GM21737 (cell line): ENCODE results near the gene SLC12A9.
"Not testable (repeated sequence)": the region's sequence is repeated elsewhere in the genome, so short reads cannot be mapped to it uniquely, and the experiment has no call there.

ENCODE experiments used
- ATAC-seq: cut with Tn5 transposase; IDR thresholded peaks from one replicate; pipeline ENCODE4 v1.9.1; 2021; ENCODE audit warnings: mild to moderate bottlenecking, moderate library complexity; ENCODE audit not compliant: unreplicated experiment

Gene SLC12A9, protein sequence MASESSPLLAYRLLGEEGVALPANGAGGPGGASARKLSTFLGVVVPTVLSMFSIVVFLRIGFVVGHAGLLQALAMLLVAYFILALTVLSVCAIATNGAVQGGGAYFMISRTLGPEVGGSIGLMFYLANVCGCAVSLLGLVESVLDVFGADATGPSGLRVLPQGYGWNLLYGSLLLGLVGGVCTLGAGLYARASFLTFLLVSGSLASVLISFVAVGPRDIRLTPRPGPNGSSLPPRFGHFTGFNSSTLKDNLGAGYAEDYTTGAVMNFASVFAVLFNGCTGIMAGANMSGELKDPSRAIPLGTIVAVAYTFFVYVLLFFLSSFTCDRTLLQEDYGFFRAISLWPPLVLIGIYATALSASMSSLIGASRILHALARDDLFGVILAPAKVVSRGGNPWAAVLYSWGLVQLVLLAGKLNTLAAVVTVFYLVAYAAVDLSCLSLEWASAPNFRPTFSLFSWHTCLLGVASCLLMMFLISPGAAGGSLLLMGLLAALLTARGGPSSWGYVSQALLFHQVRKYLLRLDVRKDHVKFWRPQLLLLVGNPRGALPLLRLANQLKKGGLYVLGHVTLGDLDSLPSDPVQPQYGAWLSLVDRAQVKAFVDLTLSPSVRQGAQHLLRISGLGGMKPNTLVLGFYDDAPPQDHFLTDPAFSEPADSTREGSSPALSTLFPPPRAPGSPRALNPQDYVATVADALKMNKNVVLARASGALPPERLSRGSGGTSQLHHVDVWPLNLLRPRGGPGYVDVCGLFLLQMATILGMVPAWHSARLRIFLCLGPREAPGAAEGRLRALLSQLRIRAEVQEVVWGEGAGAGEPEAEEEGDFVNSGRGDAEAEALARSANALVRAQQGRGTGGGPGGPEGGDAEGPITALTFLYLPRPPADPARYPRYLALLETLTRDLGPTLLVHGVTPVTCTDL

DNA sequence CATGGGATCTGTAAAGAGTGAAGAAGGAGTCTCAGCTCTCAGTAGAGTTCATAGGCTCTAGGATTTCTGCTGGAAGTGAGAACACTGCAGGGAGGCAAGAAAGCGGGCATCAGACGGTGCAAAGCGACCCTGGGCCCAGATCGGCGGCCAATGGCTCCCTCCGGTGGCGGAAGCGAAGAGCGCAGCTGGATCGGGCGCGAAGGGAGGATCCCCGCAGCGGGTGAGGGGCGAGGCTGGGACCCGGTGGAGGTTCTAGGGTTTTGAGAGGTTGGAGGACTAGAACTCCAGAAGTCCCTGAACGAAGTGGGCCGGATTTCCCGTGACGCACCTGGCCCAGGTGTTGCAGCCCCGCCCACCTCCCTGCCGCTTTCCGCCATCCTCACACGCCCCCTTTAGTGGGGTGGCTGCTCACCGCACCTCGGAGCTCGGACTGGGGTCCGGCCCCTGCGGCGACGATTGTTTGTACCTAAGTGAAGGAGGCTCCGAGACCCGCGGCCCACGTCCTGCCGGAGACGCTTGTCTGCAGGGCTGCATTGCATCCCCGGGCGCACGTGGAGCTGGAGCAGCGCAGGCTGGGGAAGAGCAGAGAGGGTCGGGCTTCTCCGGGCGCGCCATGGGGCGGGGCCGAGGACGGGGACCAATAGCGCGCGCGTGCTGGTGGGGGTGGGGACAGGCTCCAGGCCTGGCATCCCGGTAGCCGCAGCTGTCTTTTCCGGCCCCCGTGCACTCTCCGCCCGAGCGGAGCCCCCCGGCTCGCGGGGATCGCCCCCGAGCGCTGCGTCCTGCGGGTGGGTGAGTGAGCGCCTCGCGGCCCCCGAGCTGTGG lies at the start of gene SLC12A9:
Gene SLC12A9 (plus strand): TSS at position 666 of the 825 bp plus-strand sequence. CDS start 1,485 bp downstream, outside the sequence.
- ATAC-seq = peak; percentile 90

DNA sequence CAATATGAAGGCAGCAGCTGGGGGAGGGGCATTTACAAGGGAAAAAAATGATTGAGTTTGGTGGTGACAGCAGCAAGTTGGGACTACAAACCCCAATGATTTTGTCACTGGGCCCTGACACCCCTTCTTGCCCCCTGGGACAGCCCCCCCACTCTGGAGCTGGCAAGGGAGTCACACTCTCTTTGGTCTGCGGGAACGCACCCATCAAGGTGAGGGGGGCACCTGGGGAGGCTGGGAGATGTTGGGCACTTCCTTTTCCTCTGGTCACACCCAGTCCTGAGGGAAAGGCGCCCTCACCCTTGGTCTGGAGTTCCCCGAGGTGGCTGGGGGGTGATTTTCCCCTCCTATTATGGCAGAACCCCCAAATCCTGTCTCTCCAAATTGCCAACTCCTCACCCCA lies 49.6 kb upstream of the SLC12A9 start:
- ATAC-seq = no peak

DNA sequence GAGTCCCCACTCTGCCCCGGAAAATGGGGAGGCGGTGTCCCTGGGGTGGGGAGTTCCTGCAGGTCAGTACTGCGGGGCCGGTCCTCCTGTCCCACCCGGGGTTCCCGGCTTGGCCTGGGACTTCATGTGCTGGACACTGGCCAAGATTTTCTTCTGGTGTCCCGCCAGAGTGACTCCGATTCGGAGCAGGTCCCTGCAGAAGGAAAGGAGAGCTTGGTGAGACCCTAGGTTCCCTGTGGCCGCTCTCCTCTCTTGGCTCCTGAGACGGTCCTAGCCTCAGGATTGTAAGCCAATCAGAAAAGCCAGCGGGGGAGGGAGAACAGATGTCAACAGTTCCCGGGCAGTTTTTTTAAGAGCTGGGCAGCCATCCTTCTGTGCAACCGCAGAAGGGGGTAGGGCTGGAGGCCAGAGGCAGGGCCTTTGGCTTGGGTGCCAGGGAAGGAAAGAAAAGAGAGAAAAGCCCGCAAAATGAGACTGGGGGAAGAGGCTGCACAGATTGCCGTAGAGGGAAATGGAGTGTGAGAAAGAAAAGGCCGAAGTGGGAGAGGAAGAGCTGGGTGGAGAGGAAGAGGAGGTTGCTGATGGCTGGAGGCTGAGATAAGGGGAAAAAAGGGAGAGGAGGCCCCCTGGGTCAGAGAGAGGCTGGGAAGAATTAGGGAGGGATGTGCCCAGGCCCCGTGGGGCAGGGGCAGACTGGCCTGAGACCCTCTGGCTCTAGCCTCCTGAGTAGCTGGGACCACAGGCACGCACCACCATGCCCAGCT lies 48.9 kb upstream of the SLC12A9 start:
- peak; percentile 93 for ATAC-seq

- ATAC-seq = no peak
Observed at GRCh38 chr7:100804681-100805431, 47.7 kb upstream of the SLC12A9 start.

DNA sequence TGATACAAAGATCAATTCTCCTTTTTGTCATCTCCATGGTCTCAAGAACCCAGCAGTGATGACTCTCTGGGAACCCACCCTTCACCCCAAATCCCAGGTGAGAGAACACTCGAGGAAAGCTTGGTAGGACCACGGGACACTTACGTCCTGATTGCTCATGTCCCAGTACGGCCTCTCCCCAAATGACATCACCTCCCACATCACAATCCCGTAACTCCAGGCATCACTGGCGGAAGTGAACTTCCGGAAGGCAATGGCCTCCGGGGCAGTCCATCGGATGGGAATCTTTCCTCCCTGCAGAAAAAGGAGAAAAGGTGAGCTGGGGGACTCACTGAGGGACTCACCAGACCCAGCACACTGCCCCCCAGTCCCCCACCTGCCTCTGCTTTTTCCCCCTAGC lies 46.2 kb upstream of the SLC12A9 start:
- ATAC-seq = no peak

DNA sequence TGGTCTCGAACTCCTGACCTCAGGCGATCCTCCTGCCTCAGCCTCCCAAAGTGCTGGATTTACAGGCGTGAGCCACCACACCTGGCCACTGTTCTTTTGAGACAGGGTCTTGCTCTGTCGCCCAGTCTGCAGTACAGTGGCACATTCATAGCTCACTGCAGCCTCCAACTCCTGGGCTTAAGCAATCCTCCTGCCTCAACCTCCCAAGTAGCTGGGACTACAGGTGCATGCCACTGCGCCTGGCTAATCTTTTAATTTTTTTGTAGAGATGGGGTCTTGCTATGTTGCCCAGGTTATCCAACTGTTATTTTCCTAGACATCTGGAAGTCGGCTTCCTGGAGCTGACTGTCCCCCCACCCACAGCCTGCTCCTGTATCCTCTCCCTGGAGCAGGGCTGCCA lies 45.6 kb upstream of the SLC12A9 start:
- ATAC-seq = not testable (repeated sequence)

- no peak for ATAC-seq
Observed at GRCh38 chr7:100808354-100808875, 44.1 kb upstream of the SLC12A9 start.

GRCh38 chr7:100811480-100811879 lies 41.0 kb upstream of the SLC12A9 start:
- no peak for ATAC-seq

- no peak for ATAC-seq
Observed at GRCh38 chr7:100812729-100813128, 39.8 kb upstream of the SLC12A9 start.

DNA sequence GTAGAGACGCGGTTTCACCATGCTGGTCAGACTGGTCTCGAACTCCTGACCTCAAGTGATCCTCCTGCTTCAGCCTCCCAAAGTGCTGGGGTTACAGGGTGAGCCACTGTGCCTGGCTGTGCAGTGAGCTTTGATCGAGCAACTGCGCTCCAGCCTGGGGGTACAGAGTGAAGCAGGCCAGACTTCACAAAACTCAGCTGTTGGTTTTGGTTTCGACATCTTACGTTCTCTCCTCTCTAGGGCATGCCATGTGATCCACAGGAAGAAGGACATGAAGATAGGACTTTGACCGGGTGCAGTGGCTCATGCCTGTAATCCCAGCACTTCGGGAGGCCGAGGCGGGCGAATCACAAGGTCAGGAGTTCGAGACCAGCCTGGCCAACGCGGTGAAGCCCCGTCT lies 36.0 kb upstream of the SLC12A9 start:
- ATAC-seq = not testable (repeated sequence)

- no peak for ATAC-seq
Observed at GRCh38 chr7:100817097-100817496, 35.4 kb upstream of the SLC12A9 start.

GRCh38 chr7:100818366-100818765 lies 34.1 kb upstream of the SLC12A9 start:
- no peak for ATAC-seq

DNA sequence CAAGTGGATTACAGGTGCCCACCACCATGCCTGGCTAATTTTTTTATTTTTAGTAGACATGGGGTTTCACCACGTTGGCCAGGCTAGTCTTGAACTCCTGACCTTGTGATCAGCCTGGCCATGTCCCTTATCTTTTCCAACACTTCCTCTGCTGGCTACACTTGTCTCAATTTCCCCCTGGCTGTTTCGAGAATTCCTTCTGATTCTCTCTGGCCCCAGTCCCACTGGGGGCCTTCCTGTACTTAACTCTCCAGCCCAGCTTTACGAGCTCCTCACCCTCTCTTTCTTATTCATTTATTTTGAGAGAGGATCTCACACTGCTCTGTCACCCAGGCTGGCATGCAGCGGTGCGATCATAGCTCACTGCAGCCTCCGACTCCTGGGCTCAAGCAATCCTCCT lies 33.7 kb upstream of the SLC12A9 start:
- no peak for ATAC-seq

GRCh38 chr7:100819586-100819985 lies 32.9 kb upstream of the SLC12A9 start:
- ATAC-seq = no peak

- no peak for ATAC-seq
Observed at GRCh38 chr7:100822236-100823139, 30.0 kb upstream of the SLC12A9 start.

GRCh38 chr7:100823140-100823525 lies 29.4 kb upstream of the SLC12A9 start:
- ATAC-seq = no peak

DNA sequence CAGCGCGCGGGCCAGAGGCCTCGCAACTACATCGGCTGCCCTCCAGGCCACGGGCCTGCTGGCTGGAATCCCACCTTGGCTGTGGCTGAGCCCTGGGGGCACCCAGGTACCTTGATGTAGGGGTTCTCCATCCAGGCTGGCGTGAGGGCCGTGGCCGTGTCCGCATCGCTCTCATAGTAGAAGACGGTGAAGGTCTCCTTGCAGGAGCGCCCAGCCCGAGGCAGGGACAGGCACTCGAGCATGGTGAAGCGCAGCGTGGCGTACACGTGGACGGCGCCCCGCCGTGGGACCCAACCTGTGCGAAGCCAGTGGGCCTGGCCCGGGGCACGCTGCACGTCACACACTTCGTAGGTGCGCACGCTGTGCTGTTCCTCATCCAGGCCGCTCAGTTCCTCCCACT lies 29.0 kb upstream of the SLC12A9 start:
- ATAC-seq = no peak

GRCh38 chr7:100824499-100825214 lies 27.9 kb upstream of the SLC12A9 start:
- ATAC-seq = no peak
